Measurements from ENCODE around the gene EFNA5. TPM values are rescaled to one million over a fixed set of nuclear protein-coding genes. Genes with fewer than 3 reads are reported as not detected.

EFNA5 gene
- total and polyA plus RNA-seq, 2 experiments from 2014 or later, result 0.64 to 0.86 TPM

- 54 to 58% methylated on average over 7 of the region's 7 CpGs for WGBS, 2 experiments (ENCODE audit: low coverage in 1 of 2, low lambda C conversion rate in 2 of 2, missing lambda C conversion rate in 2 of 2)
- no peak for DNase-seq
- Histone ChIP-seq H3K9me2 (ENCODE audit: insufficient read depth) (no peaks in the 10 kb centered on the region), H4K20me1 (ENCODE audit: insufficient read depth) (no peaks in the 10 kb centered on the region), H3K9ac (no peak overlapping the region), H3F3A (ENCODE audit: insufficient read depth) (0 out of 2 replicates have a peak, but pooled peaks cover 11% of the 10 kb centered on the region), H3K36me3 (ENCODE audit: low read depth) (no peaks in the 10 kb centered on the region), H3K9me3 (ENCODE audit: low read depth) (no peaks in the 10 kb centered on the region), H3K4me1 (ENCODE audit: insufficient read depth) (peaks cover 24% of the 10 kb centered on the region), H3K4me2 (ENCODE audit: unreplicated experiment) (peak overlapping the region; percentile 37), H3K27me3 (replicated peaks; ENCODE audit: insufficient read depth) (peaks cover 21% of the 10 kb centered on the region), H3K4me3 (no peak overlapping the region), H3K79me2 (ENCODE audit: insufficient read depth) (no peaks in the 10 kb centered on the region), H2AFZ (no peak overlapping the region), H3K27ac (no peak overlapping the region)
- TF ChIP-seq EZH2 (IDR thresholded peaks at IDR 0.05; ENCODE audit: insufficient read depth, poor library complexity, severe bottlenecking) (no peak), EZH2phosphoT487 (IDR thresholded peaks at IDR 0.05; ENCODE audit: insufficient read depth, low read depth) (no peak)
- in situ Hi-C loops (cut with MboI), result no loop called here
These were observed 115.8 kb downstream of the EFNA5 start for GRCh38 chr5:107554776-107555424.

- peaks cover 24% of the 10 kb centered on the region for H3K4me1 ChIP-seq (ENCODE audit: insufficient read depth)
- 0 out of 2 replicates have a peak, but pooled peaks cover 11% of the 10 kb centered on the region for H3F3A ChIP-seq (ENCODE audit: insufficient read depth)
- no peak for TF ChIP-seq EZH2 (IDR thresholded peaks at IDR 0.05; ENCODE audit: insufficient read depth, poor library complexity, severe bottlenecking)
- no peak for TF ChIP-seq EZH2phosphoT487 (IDR thresholded peaks at IDR 0.05; ENCODE audit: insufficient read depth, low read depth)
- H3K36me3 ChIP-seq (ENCODE audit: low read depth), result no peaks in the 10 kb centered on the region
- no peaks in the 10 kb centered on the region for H4K20me1 ChIP-seq (ENCODE audit: insufficient read depth)
- H3K4me2 ChIP-seq (ENCODE audit: unreplicated experiment), result no peak overlapping the region
- no peaks in the 10 kb centered on the region for H3K79me2 ChIP-seq (ENCODE audit: insufficient read depth)
- no peak overlapping the region for H3K9ac ChIP-seq
- peak; percentile 52 for DNase-seq
- H3K9me2 ChIP-seq (ENCODE audit: insufficient read depth), result no peaks in the 10 kb centered on the region
- no peak overlapping the region for H2AFZ ChIP-seq
- in situ Hi-C loops (cut with MboI), result no loop called here
- no peak overlapping the region for H3K4me3 ChIP-seq
- peaks cover 13% of the 10 kb centered on the region for H3K27me3 ChIP-seq (replicated peaks; ENCODE audit: insufficient read depth)
- H3K27ac ChIP-seq, result no peak overlapping the region
- no peaks in the 10 kb centered on the region for H3K9me3 ChIP-seq (ENCODE audit: low read depth)
- WGBS, 2 experiments (ENCODE audit: low coverage in 1 of 2, low lambda C conversion rate in 2 of 2, missing lambda C conversion rate in 2 of 2), result 70 to 78% methylated on average over 7 of the region's 7 CpGs
These were observed 117.6 kb downstream of the EFNA5 start for GRCh38 chr5:107553117-107553555.

GRCh38 chr5:107551088-107551487 lies 119.6 kb downstream of the EFNA5 start:
- Histone ChIP-seq H4K20me1 (ENCODE audit: insufficient read depth) (no peaks in the 10 kb centered on the region), H3K27ac (no peak overlapping the region), H3K9me2 (ENCODE audit: insufficient read depth) (no peaks in the 10 kb centered on the region), H3K4me2 (ENCODE audit: unreplicated experiment) (no peak overlapping the region), H3K79me2 (ENCODE audit: insufficient read depth) (no peaks in the 10 kb centered on the region), H3K4me3 (no peak overlapping the region), H3K27me3 (replicated peaks; ENCODE audit: insufficient read depth) (peaks cover 14% of the 10 kb centered on the region), H3K9me3 (ENCODE audit: low read depth) (no peaks in the 10 kb centered on the region), H3F3A (ENCODE audit: insufficient read depth) (0 out of 2 replicates have a peak, but pooled peaks cover 11% of the 10 kb centered on the region), H2AFZ (no peak overlapping the region), H3K9ac (no peak overlapping the region), H3K4me1 (ENCODE audit: insufficient read depth) (peaks cover 24% of the 10 kb centered on the region), H3K36me3 (ENCODE audit: low read depth) (no peaks in the 10 kb centered on the region)
- WGBS, 2 experiments (ENCODE audit: low coverage in 1 of 2, low lambda C conversion rate in 2 of 2, missing lambda C conversion rate in 2 of 2), result 51 to 65% methylated on average over 3 of the region's 3 CpGs
- no peak for DNase-seq
- in situ Hi-C loops (cut with MboI), result no loop called here
- TF ChIP-seq EZH2phosphoT487 (IDR thresholded peaks at IDR 0.05; ENCODE audit: insufficient read depth, low read depth), result no peak
- TF ChIP-seq EZH2 (IDR thresholded peaks at IDR 0.05; ENCODE audit: insufficient read depth, poor library complexity, severe bottlenecking), result no peak

- no peaks in the 10 kb centered on the region for H3K36me3 ChIP-seq (ENCODE audit: low read depth)
- no peaks in the 10 kb centered on the region for H3F3A ChIP-seq (ENCODE audit: insufficient read depth)
- H3K4me1 ChIP-seq (ENCODE audit: insufficient read depth), result peaks cover 11% of the 10 kb centered on the region; the same call in 1 of the 2 replicates
- peaks cover 18% of the 10 kb centered on the region for H3K27me3 ChIP-seq (replicated peaks; ENCODE audit: insufficient read depth)
- H3K27ac ChIP-seq, result no peak overlapping the region
- in situ Hi-C loops (cut with MboI), result no loop called here
- WGBS, 2 experiments (ENCODE audit: low coverage in 1 of 2, low lambda C conversion rate in 2 of 2, missing lambda C conversion rate in 2 of 2), result 85 to 86% methylated on average over 2 of the region's 2 CpGs
- H4K20me1 ChIP-seq (ENCODE audit: insufficient read depth), result no peaks in the 10 kb centered on the region
- no peak for DNase-seq
- H3K9ac ChIP-seq, result no peak overlapping the region
- no peaks in the 10 kb centered on the region for H3K9me2 ChIP-seq (ENCODE audit: insufficient read depth)
- H3K79me2 ChIP-seq (ENCODE audit: insufficient read depth), result no peaks in the 10 kb centered on the region
- H2AFZ ChIP-seq, result no peak overlapping the region
- no peak overlapping the region for H3K4me2 ChIP-seq (ENCODE audit: unreplicated experiment)
- H3K4me3 ChIP-seq, result no peak overlapping the region
- no peak for TF ChIP-seq EZH2phosphoT487 (IDR thresholded peaks at IDR 0.05; ENCODE audit: insufficient read depth, low read depth)
- no peak for TF ChIP-seq EZH2 (IDR thresholded peaks at IDR 0.05; ENCODE audit: insufficient read depth, poor library complexity, severe bottlenecking)
- H3K9me3 ChIP-seq (ENCODE audit: low read depth), result no peaks in the 10 kb centered on the region
These were observed 121.2 kb downstream of the EFNA5 start for GRCh38 chr5:107549567-107549966.
